Neural cell (in vitro differentiated cells): Measurements from ENCODE around the gene EXOC3L1.

Source experiments
- CTCF ChIP-seq: fragments of 450-650 bp; IDR thresholded peaks from 2 replicates; pipeline ENCODE4 v1.5.1; 2014; ENCODE audit warnings: antibody characterized with exemption, mild to moderate bottlenecking, moderate library complexity; ENCODE audit not compliant: poor library complexity, severe bottlenecking
- EZH2 ChIP-seq: fragments of 200-600, 300-800 bp; shearing (Covaris generic), sonication (generic); IDR thresholded peaks from 2 replicates; pipeline ENCODE4 v1.6.1; 2014; ENCODE audit warnings: antibody characterized with exemption, low read length, borderline replicate concordance, mild to moderate bottlenecking; ENCODE audit not compliant: insufficient read depth, poor library complexity, severe bottlenecking
- MXI1 ChIP-seq: fragments of 450-650 bp; conservative IDR thresholded peaks from 2 replicates; pipeline ENCODE4 v1.6.1; 2014; ENCODE audit warnings: antibody characterized with exemption, mild to moderate bottlenecking; ENCODE audit not compliant: poor library complexity, severe bottlenecking
- POLR2AphosphoS5 ChIP-seq: IDR thresholded peaks from 2 replicates; pipeline ENCODE4 v1.6.1; 2012
- REST ChIP-seq: IDR thresholded peaks from 2 replicates; pipeline ENCODE4 v1.6.1; 2012; ENCODE audit warnings: borderline replicate concordance
- SMC3 ChIP-seq: fragments of 450-650 bp; conservative IDR thresholded peaks from 2 replicates; pipeline ENCODE4 v1.6.1; 2014; ENCODE audit warnings: antibody characterized with exemption, mild to moderate bottlenecking, moderate library complexity; ENCODE audit not compliant: poor library complexity
- TAF1 ChIP-seq: IDR thresholded peaks from 2 replicates; pipeline ENCODE4 v1.6.1; 2012; ENCODE audit warnings: low read depth

- TF ChIP-seq CTCF (no peak), POLR2AphosphoS5 (no peak), REST (no peak), MXI1 (no peak), TAF1 (no peak), SMC3 (no peak), EZH2 (no peak)
These were observed 27.3 kb downstream of the EXOC3L1 start for GRCh38 chr16:67162506-67163163.
